HG02571 (cell line): Measurements from ENCODE around the gene LPP.
"Not testable (repeated sequence)": the region's sequence is repeated elsewhere in the genome, so short reads cannot be mapped to it uniquely, and the experiment has no call there.

Experiments
- ATAC-seq: cut with Tn5 transposase; IDR thresholded peaks from one replicate; pipeline ENCODE4 v1.9.1; 2021; ENCODE audit warnings: mild to moderate bottlenecking, moderate library complexity; ENCODE audit not compliant: unreplicated experiment

The LPP gene

GRCh38 chr3:188421836-188422540, 268.0 kb downstream of the LPP start:
- ATAC-seq, result peak; percentile 99

DNA sequence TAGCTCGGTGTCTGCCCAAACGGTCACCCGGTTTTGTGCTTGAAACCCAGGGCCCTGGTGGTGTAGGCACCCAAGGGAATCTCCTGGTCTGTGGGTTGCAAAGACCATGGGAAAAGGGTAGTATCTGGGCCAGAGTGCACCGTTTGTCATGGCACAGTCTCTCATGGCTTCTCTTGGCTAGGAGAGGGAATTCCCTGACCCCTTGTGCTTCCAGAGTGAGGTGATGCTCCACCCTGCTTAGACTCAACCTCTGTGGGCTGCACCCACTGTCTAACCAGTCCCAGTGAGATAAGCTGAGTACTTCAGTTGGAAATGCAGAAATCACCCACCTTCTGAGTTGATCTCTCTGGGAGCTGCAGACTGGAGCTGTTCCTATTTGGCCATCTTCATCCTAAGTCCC, 274.0 kb downstream of the LPP start:
- not testable (repeated sequence) for ATAC-seq

DNA sequence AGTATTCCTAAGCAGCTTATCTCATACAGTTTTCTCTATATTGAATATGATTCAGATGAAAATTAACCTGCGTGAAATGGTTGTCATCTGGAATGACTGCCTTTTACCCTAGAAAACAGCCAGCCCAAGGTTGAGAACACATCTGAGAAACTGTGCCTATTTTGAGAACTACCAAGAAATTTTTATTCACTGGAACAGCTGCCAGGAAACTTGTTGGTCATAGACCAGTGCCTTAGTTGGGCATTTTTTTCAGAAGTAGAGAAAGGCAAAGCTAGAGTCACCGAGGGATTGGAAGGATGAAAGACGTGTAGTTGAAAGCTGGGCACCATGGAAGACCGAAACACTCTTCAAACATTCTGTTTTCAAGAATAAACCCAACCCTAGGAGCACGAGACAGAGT, 277.1 kb downstream of the LPP start:
- no peak for ATAC-seq

GRCh38 chr3:188431553-188431952, 277.6 kb downstream of the LPP start:
- no peak for ATAC-seq

- no peak for ATAC-seq
These were observed 279.0 kb downstream of the LPP start for GRCh38 chr3:188432802-188433520.

- ATAC-seq, result no peak
These were observed 279.7 kb downstream of the LPP start for GRCh38 chr3:188433521-188434150.

- no peak for ATAC-seq
These were observed 280.6 kb downstream of the LPP start for GRCh38 chr3:188434594-188434993.

DNA sequence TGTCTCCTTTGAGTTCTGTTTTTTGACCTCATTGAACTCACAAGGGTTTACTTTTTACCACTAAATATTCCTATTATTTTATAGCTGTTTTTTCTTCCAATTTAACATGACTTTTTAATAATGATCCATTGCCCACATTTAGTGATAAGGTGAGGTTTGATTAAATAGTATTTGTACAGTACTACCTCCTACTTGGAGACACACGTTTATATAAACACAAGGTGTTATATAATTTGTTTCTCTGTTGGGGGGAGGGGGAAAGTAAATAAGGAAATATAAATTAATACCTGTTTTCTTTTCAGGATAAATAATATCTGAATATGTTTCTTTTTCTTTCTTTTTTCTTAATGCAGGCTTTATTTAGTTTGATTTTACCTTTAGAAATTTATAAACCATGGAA, 281.3 kb downstream of the LPP start:
- no peak for ATAC-seq

DNA sequence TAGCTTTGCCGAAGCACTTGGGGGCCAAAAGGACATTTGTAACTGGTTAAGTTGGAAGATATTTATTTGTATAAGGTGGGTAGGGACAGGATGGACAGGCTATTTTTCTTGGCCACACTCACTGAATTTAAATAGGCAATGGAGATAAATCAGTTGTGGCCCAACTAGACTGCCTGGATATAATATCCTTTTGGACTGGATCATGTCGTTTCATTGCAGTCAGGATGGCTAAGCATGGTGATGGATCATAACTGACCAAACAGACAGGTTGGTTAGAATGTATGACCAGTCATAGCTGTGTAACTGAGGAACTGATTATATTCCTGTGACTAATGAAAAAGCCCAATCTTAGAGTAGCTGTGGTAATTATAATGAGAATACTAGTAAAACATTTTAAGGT, 284.0 kb downstream of the LPP start:
- no peak for ATAC-seq

DNA sequence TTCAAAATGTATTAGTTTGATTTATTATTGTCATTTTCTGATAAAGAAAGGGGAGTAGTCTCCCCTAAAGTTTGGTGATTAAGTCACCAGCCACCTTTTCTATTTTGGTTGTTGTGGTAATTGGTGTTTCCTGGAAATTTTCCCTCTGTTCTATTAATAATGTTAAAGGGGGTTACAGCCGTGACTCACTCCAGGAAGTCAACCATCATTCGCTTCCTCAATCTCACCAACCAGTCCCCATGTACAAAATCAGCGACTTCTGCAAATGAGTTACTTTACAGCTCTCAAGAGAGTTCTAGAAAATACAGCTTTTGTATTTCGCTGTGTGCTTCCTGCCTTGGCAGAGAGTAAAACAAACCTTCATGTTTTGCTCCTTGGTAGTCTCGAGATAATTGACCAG, 285.1 kb downstream of the LPP start:
- peak; percentile 75 for ATAC-seq

DNA sequence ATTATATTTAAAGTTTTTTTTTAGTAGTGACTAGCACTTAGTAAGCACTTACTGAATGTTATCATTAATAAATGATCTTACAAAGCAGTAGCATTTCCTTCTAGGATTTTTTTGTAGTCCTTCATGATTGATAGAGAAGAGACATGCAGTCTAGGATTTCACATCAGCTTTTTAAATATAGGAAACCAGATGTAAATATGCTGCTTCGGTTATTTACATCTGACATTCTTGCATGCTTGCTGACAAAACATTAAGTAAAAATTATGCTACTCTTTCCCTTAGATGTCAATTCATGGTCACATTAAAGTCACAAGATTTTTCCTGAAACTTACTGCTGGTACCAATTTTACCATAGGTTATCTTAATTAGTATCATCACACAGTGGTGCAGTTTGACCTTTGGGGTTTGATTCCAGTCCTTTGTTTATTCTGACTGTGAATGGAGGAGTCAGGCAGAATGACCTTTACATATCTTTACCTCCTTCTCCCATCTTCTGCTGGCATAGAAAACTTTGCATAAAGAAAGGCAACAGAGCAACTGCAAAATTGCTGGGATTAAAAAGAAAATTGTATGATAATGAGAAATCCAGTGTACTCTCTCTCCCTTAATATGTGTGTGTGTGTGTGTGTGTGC, 286.5 kb downstream of the LPP start:
- no peak for ATAC-seq

GRCh38 chr3:188442430-188442829, 288.5 kb downstream of the LPP start:
- ATAC-seq, result no peak

- not testable (repeated sequence) for ATAC-seq
These were observed 291.2 kb downstream of the LPP start for GRCh38 chr3:188445175-188445574.

DNA sequence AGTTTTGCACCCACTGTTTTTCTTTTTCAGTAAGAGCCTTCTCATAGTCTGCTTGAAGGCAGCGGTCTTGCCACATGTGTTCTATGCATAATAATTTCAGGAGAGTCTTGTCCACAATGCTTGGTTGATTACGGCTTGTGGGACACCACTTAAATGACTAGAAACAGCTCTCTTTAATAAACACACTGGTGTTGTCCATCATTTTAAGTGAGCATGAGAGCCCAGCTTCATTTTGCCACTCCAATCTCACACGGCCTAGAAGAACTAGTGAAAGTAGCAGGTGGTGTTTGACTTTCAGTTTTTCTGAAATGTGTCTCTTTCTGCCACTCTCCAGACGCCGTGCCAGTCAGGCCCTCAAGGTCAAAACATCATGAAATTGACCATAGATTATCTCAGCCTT, 292.1 kb downstream of the LPP start:
- ATAC-seq, result peak; percentile 76

GRCh38 chr3:188446766-188447165, 292.8 kb downstream of the LPP start:
- peak; percentile 53 for ATAC-seq

- no peak for ATAC-seq
These were observed 294.9 kb downstream of the LPP start for GRCh38 chr3:188448813-188449212.

- no peak for ATAC-seq
These were observed 295.5 kb downstream of the LPP start for GRCh38 chr3:188449421-188449820.

- ATAC-seq, result no peak
These were observed 298.3 kb downstream of the LPP start for GRCh38 chr3:188452158-188452772.

DNA sequence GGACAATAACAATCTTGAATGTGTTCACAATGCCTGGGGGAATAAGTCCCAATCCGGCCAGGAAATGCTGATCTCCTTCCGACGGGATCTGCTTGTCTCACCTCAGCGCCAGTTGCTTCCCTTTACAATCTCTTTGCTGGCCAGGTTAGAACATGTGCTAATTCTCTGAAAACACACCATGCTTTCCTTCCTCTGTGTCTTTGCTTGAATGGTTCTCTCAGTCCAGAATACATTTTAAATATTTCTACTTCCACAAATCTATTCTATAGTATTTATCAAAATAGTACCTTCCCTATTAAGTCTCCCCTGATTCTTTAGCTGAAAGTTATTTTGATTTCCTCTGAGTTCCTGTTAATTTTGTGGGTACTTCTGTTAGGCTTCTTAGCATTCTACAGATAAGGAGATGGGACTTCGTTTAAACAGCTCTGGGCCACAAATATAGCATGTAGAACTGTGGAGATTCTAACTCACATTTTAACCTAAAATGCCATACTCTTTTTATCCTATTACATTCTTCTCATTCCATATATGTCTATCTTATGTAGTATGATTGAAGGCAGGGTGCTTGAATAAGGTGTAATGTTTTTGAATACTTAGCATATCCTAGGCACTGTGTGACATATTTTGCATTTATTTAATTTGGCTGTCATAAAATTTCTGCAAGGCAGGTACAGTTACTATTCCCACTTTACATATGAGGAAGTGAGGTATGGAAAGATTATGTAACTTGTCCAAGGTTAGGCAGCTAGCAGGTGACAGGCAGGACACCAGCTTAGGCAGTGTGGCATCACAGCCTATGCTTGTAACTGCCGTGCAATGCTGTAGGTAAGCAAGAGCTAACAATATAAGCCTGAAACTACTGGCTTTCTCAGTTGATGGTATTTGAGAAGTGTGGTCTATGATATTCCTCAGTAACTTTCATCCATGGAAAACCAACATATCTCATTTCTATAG, 299.8 kb downstream of the LPP start:
- ATAC-seq, result no peak

- ATAC-seq, result no peak
These were observed 301.8 kb downstream of the LPP start for GRCh38 chr3:188455748-188456147.
